HCT116 (cell line): Measurements from ENCODE around the gene UBE2O. TPM values are rescaled to one million over a fixed set of nuclear protein-coding genes. Genes with fewer than 3 reads are reported as not detected.
A peak's percentile ranks its signal among the peaks of the same experiment; 100 is the strongest.

ENCODE experiments used
- ATAC-seq: fragments of 200-7000 bp; cut with Tn5 transposase; 2 replicates; pipeline ENCODE4 v1.9.1; 2020; ENCODE audit warnings: mild to moderate bottlenecking, moderate library complexity
- BruUV-seq: library from RNA; stranded (reverse); fragments of 400-500 nt; replicated peaks from 2 replicates; lab custom pipeline; 2021; lab: Mats Ljungman, UMichigan
- CTCF ChIA-PET: fragments of 300-600 bp; sonication (Branson Sonifier 250); formaldehyde crosslinking; loops from one replicate; lab custom pipeline; 2021; ENCODE audit warnings: antibody characterized with exemption; lab: Charles Lee
- POLR2A ChIA-PET: fragments of 300-600, 350-600 bp; sonication (Branson Sonifier 250); formaldehyde crosslinking; loops from one replicate; lab custom pipeline; 2021; ENCODE audit warnings: antibody characterized with exemption; lab: Charles Lee
- RAD21 ChIA-PET, 2 experiments: fragments of 300-600 bp; sonication (Branson Sonifier 250); formaldehyde crosslinking; loops; one replicate each; lab custom pipeline; 2023; ENCODE audit warnings: low total read pairs in 2 of 2; ENCODE audit not compliant: uncharacterized antibody in 2 of 2, unreplicated experiment in 2 of 2, low non-redundant PET in 1 of 2; lab: Charles Lee
- DNase-seq: peaks from one replicate; pipeline ENCODE4 v3.0.0-alpha.2; 2010; ENCODE audit warnings: low read depth, low spot score
- H2AFZ ChIP-seq: fragments of 200-600 bp; shearing (Covaris generic), sonication (generic); 2 replicates; pipeline ENCODE4 v1.6.1; 2017; ENCODE audit warnings: low read depth, mixed run types, mixed read lengths, antibody characterized with exemption, low read length; ENCODE audit not compliant: poor library complexity, severe bottlenecking
- H3K27ac ChIP-seq: 2 replicates; pipeline ENCODE4 v1.5.1; 2012; ENCODE audit warnings: low read depth, low read length
- H3K27me3 ChIP-seq: fragments of 200-600 bp; sonication (generic); 2 replicates; pipeline ENCODE4 v1.6.1; 2016; ENCODE audit warnings: mixed run types, low read length, mixed read lengths; ENCODE audit not compliant: insufficient read depth
- H3K36me3 ChIP-seq, 2 experiments: fragments of 200-500 bp in 1 of 2; fragments of 200-600 bp in 1 of 2; sonication (Bioruptor generic) in 1 of 2; sonication (generic) in 1 of 2; 2 replicates each; pipeline versions ENCODE4 v1.5.1 to v1.6.1; 2014 to 2016; ENCODE audit warnings: low read length in 2 of 2, inconsistent platforms in 1 of 2, mixed read lengths in 1 of 2, mixed run types in 1 of 2; ENCODE audit not compliant: insufficient read depth in 2 of 2, control insufficient read depth in 1 of 2
- H3K4me1 ChIP-seq, 2 experiments: fragments of 200-600 bp in 1 of 2; sonication (generic) in 1 of 2; 2 replicates each; pipeline versions ENCODE4 v1.5.1 to v1.6.1; 2012 to 2017; ENCODE audit warnings: low read length in 2 of 2, inconsistent platforms in 1 of 2, mild to moderate bottlenecking in 1 of 2, mixed read lengths in 1 of 2, mixed run types in 1 of 2, moderate library complexity in 1 of 2; ENCODE audit not compliant: insufficient read depth in 2 of 2, control insufficient read depth in 1 of 2
- H3K4me2 ChIP-seq: fragments of 200-600 bp; sonication (generic); 2 replicates; pipeline ENCODE4 v1.6.1; 2017; ENCODE audit warnings: mixed run types, low read length, mixed read lengths
- H3K4me3 ChIP-seq, 2 experiments: fragments of 200-600 bp in 1 of 2; sonication (generic) in 1 of 2; replicated peaks in 1 of 2; 2 replicates each; pipeline ENCODE4 v1.5.1; 2011 to 2016; ENCODE audit warnings: low read length in 2 of 2, control low read depth in 1 of 2, low read depth in 1 of 2, mild to moderate bottlenecking in 1 of 2, mixed read lengths in 1 of 2, mixed run types in 1 of 2
- H3K79me2 ChIP-seq: fragments of 200-600 bp; sonication (generic); 2 replicates; pipeline ENCODE4 v1.6.1; 2017; ENCODE audit warnings: mild to moderate bottlenecking, mixed run types, low read length, moderate library complexity, mixed read lengths; ENCODE audit not compliant: insufficient read depth
- H3K9ac ChIP-seq: fragments of 200-600 bp; sonication (generic); 2 replicates; pipeline ENCODE4 v1.6.1; 2016; ENCODE audit warnings: low read length, mixed read lengths
- H3K9me2 ChIP-seq: fragments of 200-600 bp; sonication (generic), shearing (Covaris generic); 2 replicates; pipeline ENCODE4 v1.6.1; 2017; ENCODE audit warnings: mixed run types, mild to moderate bottlenecking, moderate library complexity; ENCODE audit not compliant: insufficient read depth
- H3K9me3 ChIP-seq, 2 experiments: fragments of 200-500 bp in 1 of 2; fragments of 200-600 bp in 1 of 2; sonication (Bioruptor generic) in 1 of 2; sonication (generic) in 1 of 2; 2 replicates each; pipeline ENCODE4 v1.6.1; 2014 to 2017; ENCODE audit warnings: low read length in 2 of 2, mixed read lengths in 2 of 2, inconsistent platforms in 1 of 2, low read depth in 1 of 2, mild to moderate bottlenecking in 1 of 2, mixed run types in 1 of 2, moderate library complexity in 1 of 2; ENCODE audit not compliant: control insufficient read depth in 1 of 2, insufficient read depth in 1 of 2
- H4K20me1 ChIP-seq: fragments of 200-600 bp; sonication (generic), shearing (Covaris generic); 2 replicates; pipeline ENCODE4 v1.6.1; 2017; ENCODE audit warnings: mixed run types, mild to moderate bottlenecking, moderate library complexity; ENCODE audit not compliant: insufficient read depth
- CBX3 ChIP-seq: IDR thresholded peaks from 2 replicates; pipeline ENCODE4 v1.6.1; 2012; ENCODE audit warnings: low read depth
- CEBPB ChIP-seq: IDR thresholded peaks from 2 replicates; pipeline ENCODE4 v1.6.1; 2012; ENCODE audit warnings: low read depth
- EZH2 ChIP-seq: fragments of 200-600 bp; sonication (generic); IDR thresholded peaks from 2 replicates; pipeline ENCODE4 v1.6.1; 2017; ENCODE audit warnings: antibody characterized with exemption, mixed run types
- EZH2phosphoT487 ChIP-seq: fragments of 200-600 bp; IDR thresholded peaks from 2 replicates; pipeline ENCODE4 v1.6.1; 2018; ENCODE audit warnings: antibody characterized with exemption, borderline replicate concordance
- JUND ChIP-seq: IDR thresholded peaks from 2 replicates; pipeline ENCODE4 v1.6.1; 2012
- POLR2A ChIP-seq: IDR thresholded peaks from 2 replicates; pipeline ENCODE4 v1.7.0; 2011; ENCODE audit warnings: borderline replicate concordance; ENCODE audit not compliant: insufficient read depth, insufficient read length; ENCODE audit errors: extremely low read depth
- SIN3A ChIP-seq: IDR thresholded peaks from 2 replicates; pipeline ENCODE4 v1.6.1; 2012; ENCODE audit warnings: low read depth
- SP1 ChIP-seq: IDR thresholded peaks from 2 replicates; pipeline ENCODE4 v1.6.1; 2012; ENCODE audit warnings: low read depth
- SRF ChIP-seq: IDR thresholded peaks from 2 replicates; pipeline ENCODE4 v1.6.1; 2012; ENCODE audit warnings: low read depth
- TCF7L2 ChIP-seq: IDR thresholded peaks from 2 replicates; pipeline ENCODE4 v1.7.0; 2011; ENCODE audit warnings: borderline replicate concordance, inconsistent platforms; ENCODE audit not compliant: insufficient read depth, insufficient read length; ENCODE audit errors: extremely low read depth
- intact Hi-C: fragments of 100-400 bp; cut with micrococcal nuclease; formaldehyde crosslinking; loops from 2 replicates; pipeline ENCODE4 v1.10.0; 2022
- total RNA-seq: library from RNA; stranded (reverse); gene quantifications from one replicate; pipeline ENCODE4 v1.2.1, GENCODE V29; 2021; ENCODE audit not compliant: unreplicated experiment
- TF ChIP-seq, protein P1 (sequence below): IDR thresholded peaks from 2 replicates; pipeline ENCODE4 v1.6.1; 2011; ENCODE audit warnings: mild to moderate bottlenecking, low read length, moderate library complexity; ENCODE audit not compliant: insufficient replicate concordance; ENCODE audit errors: extremely low read depth

Gene UBE2O
- total RNA-seq, 1 experiment from 2014 or later: 59.1 TPM

GRCh38 chr17:76451506-76451905, 1.4 kb downstream of the UBE2O start:
- intact Hi-C loops: no loop called here
- CTCF ChIA-PET: interaction anchor here (1.3 kb wide), 1 partner anchor 43 kb away, joined by 3 read pairs; no protein-coding TSS in a partner anchor
- H3K4me1 ChIP-seq: peaks cover 36 to 54% of the 10 kb centered on the region in 2 experiments

GRCh38 chr17:76449126-76449525, 3.8 kb downstream of the UBE2O start:
- Histone ChIP-seq H3K27ac (no peak overlapping the region), H3K4me2 (peak overlapping the region; percentile 80; the same call in 1 of the 2 replicates), H3K9ac (no peak overlapping the region), H2AFZ (no peak overlapping the region), H3K79me2 (peaks cover 88% of the 10 kb centered on the region), H4K20me1 (peaks cover 44% of the 10 kb centered on the region; the same call in 1 of the 2 replicates), H3K4me3 (no peak overlapping the region), H3K9me2 (no peaks in the 10 kb centered on the region), H3K9me3 (no peaks in the 10 kb centered on the region), H3K36me3 (peaks cover 0 to 6% of the 10 kb centered on the region in 2 experiments; a peak in 1 of 4 replicates), H3K27me3 (no peaks in the 10 kb centered on the region), H3K4me1 (peaks cover 53 to 78% of the 10 kb centered on the region in 2 experiments)
- BruUV-seq: no TSS peak
- no peak for DNase-seq
- ChIA-PET POLR2A (interaction anchor here (1.0 to 1.2 kb wide), 2 partner anchors 36 to 38 kb away, joined by 3 read pairs; no protein-coding TSS in a partner anchor), CTCF (no interaction called here), RAD21 (interaction anchor here in 1 of 2 experiments (0.6 kb wide), 1 partner anchor 39 kb away, joined by 5 read pairs; no protein-coding TSS in a partner anchor)
- intact Hi-C loops: no loop called here
- no peak for ATAC-seq
- TF ChIP-seq SRF (no peak), EZH2 (no peak), CEBPB (no peak), SP1 (no peak), CBX3 (no peak), EZH2phosphoT487 (no peak), SIN3A (no peak)
- TF ChIP-seq, protein P1, sequence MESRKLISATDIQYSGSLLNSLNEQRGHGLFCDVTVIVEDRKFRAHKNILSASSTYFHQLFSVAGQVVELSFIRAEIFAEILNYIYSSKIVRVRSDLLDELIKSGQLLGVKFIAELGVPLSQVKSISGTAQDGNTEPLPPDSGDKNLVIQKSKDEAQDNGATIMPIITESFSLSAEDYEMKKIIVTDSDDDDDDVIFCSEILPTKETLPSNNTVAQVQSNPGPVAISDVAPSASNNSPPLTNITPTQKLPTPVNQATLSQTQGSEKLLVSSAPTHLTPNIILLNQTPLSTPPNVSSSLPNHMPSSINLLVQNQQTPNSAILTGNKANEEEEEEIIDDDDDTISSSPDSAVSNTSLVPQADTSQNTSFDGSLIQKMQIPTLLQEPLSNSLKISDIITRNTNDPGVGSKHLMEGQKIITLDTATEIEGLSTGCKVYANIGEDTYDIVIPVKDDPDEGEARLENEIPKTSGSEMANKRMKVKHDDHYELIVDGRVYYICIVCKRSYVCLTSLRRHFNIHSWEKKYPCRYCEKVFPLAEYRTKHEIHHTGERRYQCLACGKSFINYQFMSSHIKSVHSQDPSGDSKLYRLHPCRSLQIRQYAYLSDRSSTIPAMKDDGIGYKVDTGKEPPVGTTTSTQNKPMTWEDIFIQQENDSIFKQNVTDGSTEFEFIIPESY: no peak

More at GRCh38 chr17:76451506-76451905, 1.4 kb downstream of the UBE2O start:
- Histone ChIP-seq H3K9ac (peak overlapping the region; percentile 96), H3K4me3 (peak overlapping the region; percentile 89 to 96), H3K27ac (no peak overlapping the region), H3K27me3 (no peaks in the 10 kb centered on the region), H3K4me2 (peak overlapping the region; percentile 96), H3K79me2 (peaks cover 64% of the 10 kb centered on the region), H3K36me3 (peaks cover 0 to 6% of the 10 kb centered on the region in 2 experiments; a peak in 1 of 4 replicates), H2AFZ (no peak overlapping the region), H4K20me1 (peaks cover 41% of the 10 kb centered on the region; the same call in 1 of the 2 replicates), H3K9me2 (no peaks in the 10 kb centered on the region), H3K9me3 (no peaks in the 10 kb centered on the region)
- no peak for ATAC-seq
- ChIA-PET RAD21 (no interaction called here), POLR2A (no interaction called here)
- TSS peak; percentile 52 for BruUV-seq
- no peak for DNase-seq
- no peak for TF ChIP-seq TCF7L2
- no peak for TF ChIP-seq CBX3
- TF ChIP-seq, protein P1: no peak
- no peak for TF ChIP-seq JUND
- TF ChIP-seq EZH2phosphoT487: no peak
- TF ChIP-seq POLR2A: no peak
- no peak for TF ChIP-seq SP1
